HG02938 (cell line): Measurements from ENCODE around the gene NT5DC3.
"Not testable (repeated sequence)": the region's sequence is repeated elsewhere in the genome, so short reads cannot be mapped to it uniquely, and the experiment has no call there.

Experiments
- ATAC-seq: cut with Tn5 transposase; IDR thresholded peaks from one replicate; pipeline ENCODE4 v1.9.1; 2021; ENCODE audit warnings: mild to moderate bottlenecking, moderate library complexity; ENCODE audit not compliant: unreplicated experiment

NT5DC3 gene

DNA sequence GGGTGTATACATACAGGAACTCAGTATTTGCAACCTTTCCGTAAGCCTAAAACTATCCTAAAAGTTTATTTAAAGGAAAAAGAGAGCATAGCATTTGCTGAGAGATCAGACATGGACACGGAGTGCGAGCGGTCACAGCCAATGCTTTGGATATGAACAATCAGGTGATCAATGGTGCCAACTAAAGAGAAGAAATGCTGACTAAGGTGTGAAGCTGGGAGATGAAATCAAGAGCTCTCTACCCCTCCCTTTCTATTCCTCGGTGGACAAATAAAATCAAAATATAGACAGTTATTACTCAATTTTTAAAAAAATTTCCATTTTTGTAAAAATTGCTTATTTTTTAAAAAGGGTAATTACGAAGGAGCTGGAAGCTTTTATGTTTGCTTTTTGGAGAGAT is 29.2 kb downstream of the NT5DC3 start:
- no peak for ATAC-seq

DNA sequence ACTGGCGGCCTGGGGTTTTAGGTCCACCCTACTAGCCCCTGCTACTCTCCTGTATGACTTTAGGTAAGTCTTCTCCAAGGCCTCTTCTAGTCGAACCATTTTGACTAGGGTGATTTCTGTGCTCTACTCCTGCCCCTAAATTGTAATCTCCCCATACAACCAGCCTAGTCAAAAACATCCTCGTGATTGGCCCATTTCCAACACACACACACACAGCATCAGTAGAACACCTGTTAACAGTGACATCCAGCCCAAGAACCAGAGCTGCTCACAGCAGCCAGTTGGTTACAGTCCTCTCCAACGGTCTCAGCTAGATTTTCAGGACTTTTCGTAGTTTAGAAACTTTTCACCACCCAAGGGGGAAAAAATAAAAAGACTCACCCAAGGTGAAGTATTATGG is 30.9 kb downstream of the NT5DC3 start:
- ATAC-seq = no peak

GRCh38 chr12:103809639-103810038 is 31.4 kb downstream of the NT5DC3 start:
- ATAC-seq = not testable (repeated sequence)

DNA sequence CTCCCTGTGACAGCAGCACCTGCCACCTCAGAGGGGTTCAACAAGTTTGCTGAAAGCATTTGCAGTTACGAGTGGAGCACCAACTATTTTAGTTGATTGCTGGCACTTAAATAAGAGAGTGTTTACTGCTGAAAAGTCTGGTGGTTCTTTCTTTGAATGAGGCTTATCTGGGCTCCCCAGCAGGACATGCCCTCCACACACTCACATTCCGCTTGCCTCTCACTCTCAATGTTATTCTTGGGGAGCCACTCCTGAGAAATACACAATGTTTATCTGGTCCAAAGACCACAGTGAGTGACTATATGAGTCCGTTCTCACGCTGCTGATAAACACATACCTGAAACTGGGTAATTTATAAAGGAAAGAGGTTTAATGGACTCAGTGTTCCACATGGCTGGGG is 31.9 kb downstream of the NT5DC3 start:
- no peak for ATAC-seq

DNA sequence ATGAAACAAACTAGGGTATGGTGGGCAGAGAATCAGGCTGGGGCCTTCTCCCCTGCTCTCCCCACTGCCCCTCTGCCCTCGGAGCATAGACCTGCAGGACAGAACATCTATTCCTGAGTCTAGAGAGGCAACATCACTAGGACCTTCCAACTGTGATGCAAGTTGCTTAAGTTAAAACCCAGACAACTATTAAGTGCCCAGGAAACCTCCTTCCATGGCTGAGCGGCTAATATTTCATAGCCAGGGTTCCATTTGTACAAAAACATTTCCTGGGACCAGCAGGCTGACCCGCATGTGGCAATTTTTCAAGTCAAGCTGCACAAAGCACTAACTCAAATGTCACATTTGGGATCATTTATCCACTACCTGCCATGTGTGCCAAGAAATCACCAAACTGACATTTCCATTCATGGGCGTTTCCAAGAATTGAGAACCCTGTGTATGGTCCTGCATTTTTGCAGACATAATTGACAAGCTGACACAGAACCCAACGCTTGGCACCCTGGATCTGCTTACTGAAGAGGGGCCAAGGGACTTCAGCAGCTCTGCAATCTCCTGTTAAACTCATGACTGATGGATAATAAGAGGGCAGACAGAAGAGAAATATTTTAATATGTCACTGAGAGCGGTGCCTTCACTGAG is 32.7 kb downstream of the NT5DC3 start:
- ATAC-seq = no peak

DNA sequence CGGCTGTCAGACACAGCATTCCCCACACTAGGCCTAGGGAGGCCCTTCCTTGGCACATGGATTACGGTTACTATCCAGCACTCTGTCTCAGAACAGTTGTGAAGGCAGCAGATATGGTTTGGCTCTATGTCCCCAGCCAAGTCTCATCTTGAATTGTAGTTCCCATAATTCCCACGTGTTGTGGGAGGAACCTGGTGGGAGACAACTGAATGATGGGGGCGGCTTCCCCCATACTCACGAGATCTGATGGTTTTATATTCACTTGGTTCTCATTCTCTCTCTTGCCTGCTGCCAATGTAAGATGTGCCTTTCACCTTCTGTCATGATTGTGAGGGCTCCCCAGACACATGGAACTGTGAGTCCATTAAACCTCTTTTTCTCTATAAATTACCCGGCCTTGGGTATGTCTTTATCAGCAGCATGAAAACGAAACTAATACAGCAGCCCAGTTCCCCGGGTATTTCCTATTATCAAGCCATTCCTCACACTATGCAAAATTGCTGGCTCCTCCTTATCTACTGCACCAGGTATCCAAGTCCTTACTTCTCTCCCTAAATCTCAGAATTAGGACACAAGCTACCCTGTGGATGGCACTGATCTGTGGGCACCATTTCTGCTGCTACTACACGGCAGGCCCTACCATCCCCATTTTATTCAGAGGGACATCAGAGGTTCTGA is 33.3 kb downstream of the NT5DC3 start:
- ATAC-seq = no peak

DNA sequence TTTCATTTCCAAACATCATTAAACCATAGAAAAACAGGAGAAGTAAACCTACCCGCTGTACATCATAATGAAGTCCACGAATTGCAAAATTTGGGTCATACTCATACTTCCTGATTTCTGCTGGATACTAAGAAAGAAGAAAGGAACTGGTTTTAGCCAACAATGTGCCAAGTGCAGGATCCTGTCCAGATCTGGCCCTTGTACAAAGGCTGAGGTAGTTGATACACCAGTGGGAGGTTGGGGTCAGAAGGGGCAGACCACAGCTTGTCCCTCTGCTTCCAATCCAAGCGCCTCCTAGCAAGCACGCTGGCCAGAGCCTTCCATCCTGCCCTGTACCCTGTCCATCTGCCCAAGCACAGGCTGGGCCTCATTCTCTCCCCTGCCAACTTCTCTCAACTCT is 34.2 kb downstream of the NT5DC3 start:
- no peak for ATAC-seq

- ATAC-seq = no peak
These were observed 35.2 kb downstream of the NT5DC3 start for GRCh38 chr12:103805655-103806360.

- no peak for ATAC-seq
These were observed 37.2 kb downstream of the NT5DC3 start for GRCh38 chr12:103803847-103804246.

DNA sequence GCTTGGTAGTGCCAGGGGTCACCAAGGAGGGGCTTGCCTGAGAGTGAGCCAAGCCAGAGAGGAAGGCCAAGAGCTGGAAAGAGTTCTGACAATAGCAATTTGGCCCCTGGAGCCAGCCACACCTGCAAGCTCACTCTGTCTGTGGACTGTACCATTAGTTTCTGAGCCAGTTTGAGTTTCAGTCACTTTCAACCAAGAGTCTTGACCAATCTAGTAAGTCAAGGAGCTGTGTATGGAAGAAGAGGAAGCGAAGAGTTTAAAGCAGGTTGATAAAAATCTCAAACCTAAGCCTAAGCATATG is 38.5 kb downstream of the NT5DC3 start:
- no peak for ATAC-seq

DNA sequence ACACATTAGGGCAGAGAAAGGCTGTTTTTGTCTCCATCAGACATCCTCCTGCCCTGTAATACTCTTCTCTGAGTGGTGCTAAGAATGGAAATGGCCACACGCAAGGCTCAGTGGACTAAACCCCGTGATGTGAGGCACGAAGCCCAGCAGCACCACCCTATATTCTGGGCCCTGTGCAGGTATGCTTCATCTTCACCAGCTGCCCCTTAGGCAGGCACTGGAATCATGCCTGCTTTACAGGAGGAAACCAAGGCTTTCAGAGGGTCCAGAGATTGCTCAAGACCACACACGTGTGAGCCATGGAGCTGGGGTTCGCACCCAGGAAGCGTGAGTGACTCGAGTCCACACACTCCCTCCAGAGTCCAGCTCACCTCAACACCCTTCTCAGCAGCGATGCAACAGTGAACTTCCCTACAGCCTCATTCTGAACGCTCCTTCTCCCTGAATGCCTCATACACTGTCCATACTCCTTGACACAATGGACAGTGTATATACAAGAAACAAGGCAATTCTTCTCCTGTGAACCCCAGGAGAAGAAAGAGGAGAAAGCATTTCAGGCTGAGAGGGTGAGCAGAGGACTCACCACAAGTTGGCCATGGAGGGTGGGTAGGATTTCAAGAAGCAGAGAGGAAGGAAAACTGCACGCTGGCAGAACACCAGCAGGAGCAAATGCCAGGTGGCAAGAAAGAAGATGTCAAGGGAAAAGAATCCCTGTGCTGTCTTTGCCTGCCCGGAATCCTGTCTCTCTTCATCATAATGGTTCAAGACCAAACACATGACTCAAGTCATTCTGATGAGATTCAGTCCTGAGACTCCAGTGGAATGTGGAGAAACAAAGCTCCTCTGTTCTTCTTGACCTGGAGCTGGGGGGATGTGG is 39.1 kb downstream of the NT5DC3 start:
- no peak for ATAC-seq

- no peak for ATAC-seq
These were observed 40.9 kb downstream of the NT5DC3 start for GRCh38 chr12:103799857-103800771.

DNA sequence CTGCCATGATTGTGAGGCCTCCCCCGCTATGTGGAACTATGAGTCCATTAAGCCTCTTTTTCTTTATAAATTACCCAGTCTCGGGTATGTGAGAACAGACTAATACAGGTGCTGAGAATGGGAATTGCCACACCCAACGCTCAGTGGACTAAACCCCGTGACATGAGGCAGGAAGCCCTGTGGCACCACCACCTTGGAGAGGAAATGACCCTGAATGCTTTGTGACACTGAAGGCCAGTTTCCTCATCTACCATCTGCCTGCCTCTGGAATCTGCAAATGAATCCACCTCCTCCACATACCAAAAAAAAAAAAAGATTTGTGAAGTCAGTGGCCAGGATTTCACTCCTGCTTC is 41.6 kb downstream of the NT5DC3 start:
- no peak for ATAC-seq

- ATAC-seq = no peak
These were observed 42.4 kb downstream of the NT5DC3 start for GRCh38 chr12:103798586-103798985.

GRCh38 chr12:103794309-103795213 is 46.5 kb downstream of the NT5DC3 start:
- ATAC-seq = no peak

DNA sequence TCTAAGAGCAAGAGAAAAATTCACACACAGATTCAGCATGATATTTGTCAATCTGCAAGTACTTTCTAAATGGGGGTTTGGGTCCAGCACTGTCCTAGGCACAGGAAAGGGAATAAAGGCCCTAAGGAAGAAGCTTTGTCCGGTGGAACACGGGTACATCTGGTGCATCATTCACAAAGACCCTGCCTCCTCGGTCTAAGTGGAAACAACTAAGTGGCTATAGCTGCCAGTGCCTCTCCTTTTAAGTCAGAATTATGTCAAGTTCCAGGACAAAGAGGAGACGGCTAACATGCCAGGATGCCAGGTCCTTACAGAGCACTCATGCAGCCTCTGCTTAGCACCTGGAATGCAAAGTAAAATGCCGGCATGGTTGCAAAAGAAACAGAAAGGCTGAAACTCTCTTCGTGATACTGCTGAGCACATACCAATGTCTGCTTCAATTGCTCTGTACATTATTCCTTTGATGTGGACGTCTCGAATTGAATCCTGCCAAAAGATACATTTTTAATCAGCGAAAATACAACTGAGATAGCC is 47.5 kb downstream of the NT5DC3 start:
- ATAC-seq = no peak

DNA sequence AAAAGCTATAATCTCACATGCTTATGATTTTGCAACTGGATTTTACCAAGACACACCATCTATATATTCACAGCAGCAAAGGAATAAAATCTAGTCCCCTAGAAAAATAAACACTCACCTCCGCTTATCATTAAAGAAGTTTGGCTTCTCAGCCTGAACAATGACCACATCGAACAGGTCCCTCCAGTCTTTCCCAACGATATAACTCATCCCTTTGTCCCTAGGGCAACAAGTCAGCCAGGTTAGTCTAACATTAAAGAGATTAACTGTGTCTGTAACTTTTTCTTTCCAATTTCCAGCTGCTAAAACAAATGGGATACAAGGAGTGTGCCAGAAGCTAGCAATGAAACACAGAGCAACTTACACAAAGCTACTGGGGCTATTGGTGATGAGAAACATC is 48.0 kb downstream of the NT5DC3 start:
- no peak for ATAC-seq

DNA sequence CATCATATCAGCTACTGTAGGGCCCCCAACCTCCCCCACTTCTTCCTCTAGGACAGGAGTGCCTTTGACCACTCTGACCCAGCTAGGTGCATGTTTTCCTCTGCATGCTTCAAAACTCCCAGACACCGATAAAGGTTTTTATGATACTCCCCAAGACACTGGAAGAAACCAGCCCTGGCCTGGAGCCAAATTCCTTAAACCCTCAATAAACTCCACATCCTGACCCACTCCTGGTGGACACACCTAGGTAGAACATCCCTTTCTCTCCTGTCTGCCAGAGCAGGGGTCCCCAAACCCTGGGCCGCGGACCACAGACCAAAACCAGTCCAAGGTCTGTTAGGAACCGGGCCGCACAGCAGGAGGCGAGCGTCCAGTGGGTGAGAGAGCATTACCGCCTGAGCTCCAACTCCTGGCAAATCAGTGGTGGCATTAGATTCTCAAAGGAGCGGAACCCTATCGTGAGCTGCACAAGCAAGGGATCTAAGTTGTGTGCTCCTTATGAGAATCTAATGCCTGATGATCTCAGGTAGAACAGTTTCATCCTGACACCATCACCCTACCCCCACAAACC is 49.6 kb downstream of the NT5DC3 start:
- ATAC-seq = no peak

- no peak for ATAC-seq
These were observed 54.8 kb downstream of the NT5DC3 start for GRCh38 chr12:103786201-103786600.
